K562 (cell line): ENCODE data around the gene SIM2. TPM values are rescaled to one million over a fixed set of nuclear protein-coding genes. Genes with fewer than 3 reads are reported as not detected.

Source experiments
- ATAC-seq: fragments of 200-7000 bp; cut with Tn5 transposase; 3 replicates; pipeline ENCODE4 v1.9.1; 2020; ENCODE audit warnings: moderate library complexity
- BruUV-seq: library from RNA; stranded (reverse); fragments of 400-500 nt; replicated peaks from 2 replicates; lab custom pipeline; 2021; lab: Mats Ljungman, UMichigan
- CTCF ChIA-PET: fragments of 300-600 bp; formaldehyde crosslinking; extraction: SDS; loops from one replicate; lab custom pipeline; 2021; ENCODE audit warnings: low intra/inter-chr PET ratio; lab: Yijun Ruan, JAX
- POLR2A ChIA-PET: fragments of 300-600, 350-650 bp; sonication (Branson Sonifier 250); formaldehyde crosslinking; extraction: SDS; loops from one replicate; lab custom pipeline; 2021; ENCODE audit warnings: antibody characterized with exemption, inconsistent platforms; lab: Yijun Ruan, JAX
- DNase-seq, 4 experiments: peaks; one replicate each; pipeline versions ENCODE4 v3.0.0 to v3.0.0-alpha.2; 2011 to 2018; ENCODE audit warnings: low spot score in 3 of 4, mixed read lengths in 3 of 4; ENCODE audit errors: extremely low read depth in 1 of 4
- FAIRE-seq: peaks from 2 replicates; lab custom pipeline; 2011; peaks lifted over from hg19 to GRCh38; lab: Jason Lieb, UNC
- H2AFZ ChIP-seq: 2 replicates; pipeline ENCODE4 v1.6.0; 2011; ENCODE audit warnings: low read depth, low read length, control low read depth, inconsistent platforms
- H3K27ac ChIP-seq: fragments of 200-600 bp; 3 replicates; pipeline ENCODE4 v1.8.0; 2011; ENCODE audit warnings: low read depth, mild to moderate bottlenecking, control low read depth, inconsistent platforms, low read length, moderate library complexity, mixed read lengths; ENCODE audit errors: extremely low read depth
- H3K27me3 ChIP-seq, 2 experiments: fragments of 300-600 bp in 1 of 2; 2 replicates in 1 of 2; 3 replicates in 1 of 2; pipeline versions ENCODE4 v1.6.0 to v1.8.0; 2011; ENCODE audit warnings: inconsistent platforms in 2 of 2, low read length in 2 of 2, mild to moderate bottlenecking in 1 of 2, mixed read lengths in 1 of 2, moderate library complexity in 1 of 2; ENCODE audit not compliant: control insufficient read depth in 2 of 2, insufficient read depth in 2 of 2
- H3K36me3 ChIP-seq: fragments of 300-600 bp; 3 replicates; pipeline ENCODE4 v1.8.0; 2011; ENCODE audit warnings: mild to moderate bottlenecking, low read length, inconsistent platforms; ENCODE audit not compliant: control insufficient read depth, insufficient read depth
- H3K4me1 ChIP-seq, 2 experiments: fragments of 200-600 bp in 1 of 2; replicated peaks in 1 of 2; 2 replicates in 1 of 2; 3 replicates in 1 of 2; pipeline versions ENCODE4 v1.5.1 to v1.8.0; 2011; ENCODE audit warnings: inconsistent platforms in 2 of 2, low read length in 2 of 2, mild to moderate bottlenecking in 1 of 2, mixed read lengths in 1 of 2, moderate library complexity in 1 of 2; ENCODE audit not compliant: control insufficient read depth in 2 of 2, insufficient read depth in 2 of 2
- H3K4me2 ChIP-seq: 2 replicates; pipeline ENCODE4 v1.6.1; 2011; ENCODE audit warnings: low read length, control low read depth, inconsistent platforms, mixed read lengths; ENCODE audit not compliant: insufficient read depth
- H3K4me3 ChIP-seq: fragments of 200-600 bp; sonication (generic), shearing (Covaris generic); 2 replicates; pipeline ENCODE4 v1.5.1; 2016; ENCODE audit warnings: control low read depth, inconsistent platforms
- H3K79me2 ChIP-seq: fragments of 200-600 bp; 3 replicates; pipeline ENCODE4 v1.8.0; 2011; ENCODE audit warnings: low read length, inconsistent platforms; ENCODE audit not compliant: control insufficient read depth, insufficient read depth
- H3K9ac ChIP-seq, 2 experiments: 2 replicates each; pipeline versions ENCODE4 v1.6.0 to v1.6.1; 2011; ENCODE audit warnings: low read depth in 2 of 2, low read length in 2 of 2, control low read depth in 1 of 2, inconsistent platforms in 1 of 2, mild to moderate bottlenecking in 1 of 2, mixed read lengths in 1 of 2; ENCODE audit not compliant: insufficient read depth in 1 of 2
- H3K9me1 ChIP-seq: one replicate; pipeline ENCODE4 v1.6.0; 2011; ENCODE audit warnings: inconsistent platforms, mild to moderate bottlenecking, low read length, moderate library complexity; ENCODE audit not compliant: control insufficient read depth, insufficient read depth
- H3K9me3 ChIP-seq: replicated peaks from 2 replicates; pipeline ENCODE4 v1.5.1; 2011; ENCODE audit warnings: low read depth, low read length, inconsistent platforms; ENCODE audit not compliant: control insufficient read depth, insufficient read depth
- H4K20me1 ChIP-seq: replicated peaks from 2 replicates; pipeline ENCODE4 v1.6.1; 2011; ENCODE audit warnings: low read length, inconsistent platforms, mixed read lengths; ENCODE audit not compliant: control insufficient read depth, insufficient read depth
- ZKSCAN8 ChIP-seq: fragments of 200-800 bp; sonication (Bioruptor generic); IDR thresholded peaks from 2 replicates; pipeline ENCODE4 v1.6.1; 2016; ENCODE audit warnings: missing genetic modification characterization, missing compliant biosample characterization
- ZNF512 ChIP-seq: IDR thresholded peaks from 2 replicates; pipeline ENCODE4 v1.6.1; 2016; ENCODE audit warnings: missing genetic modification characterization, missing compliant biosample characterization
- WGBS: fragments of 100-300 bp; shearing (Covaris generic); methylation state at CpG from one replicate; pipeline ENCODE4 v1.1.6; 2016; ENCODE audit warnings: low coverage, mixed read lengths; ENCODE audit not compliant: insufficient coverage; ENCODE audit errors: missing lambda C conversion rate; 5-methylcytosine and 5-hydroxymethylcytosine counted together
- in situ Hi-C: fragments of 300-500 bp; cut with MboI; formaldehyde crosslinking; loops from 4 replicates; pipeline ENCODE4 v1.15.0; 2018; ENCODE audit warnings: inconsistent platforms, mixed read lengths
- intact Hi-C: fragments of 100-400 bp; cut with micrococcal nuclease; formaldehyde crosslinking; loops from 2 replicates; pipeline ENCODE4 v1.14.2; 2022
- polyA plus RNA-seq, 8 experiments: library from polyadenylated mRNA; depleted of rRNA in 4 of 8; stranded (reverse) in 5 of 8; unstranded in 3 of 8; fragments of >200 nt; fragmentation: Nextera tagmentation in 2 of 8; fragmentation: Illumina TruSeq in 1 of 8; extraction: Ambion mirVana in 2 of 8; extraction: Trizol in 1 of 8; gene quantifications; 2 replicates each; pipeline versions ENCODE4 v1.2.1 to v1.2.3, GENCODE V29; 2011 to 2014; ENCODE audit warnings: inconsistent platforms in 1 of 8, missing spikeins in 1 of 8
- total RNA-seq, 7 experiments: library from RNA; depleted of rRNA in 6 of 7; stranded (reverse); fragments of >200 nt in 6 of 7; fragmentation: Illumina TruSeq in 2 of 7; extraction: Trizol in 2 of 7; gene quantifications; 2 replicates each; pipeline versions ENCODE4 v1.2.1 to v1.2.3, GENCODE V29; 2011 to 2021; ENCODE audit warnings: low replicate concordance in 1 of 7

SIM2 gene
- total and polyA plus RNA-seq, 9 of the 15 experiments (the other 6 are each of a cell fraction or from before 2014, with no cell fraction given), result 0.07 to 0.11 (median 0.08) TPM; not detected in 6

DNA sequence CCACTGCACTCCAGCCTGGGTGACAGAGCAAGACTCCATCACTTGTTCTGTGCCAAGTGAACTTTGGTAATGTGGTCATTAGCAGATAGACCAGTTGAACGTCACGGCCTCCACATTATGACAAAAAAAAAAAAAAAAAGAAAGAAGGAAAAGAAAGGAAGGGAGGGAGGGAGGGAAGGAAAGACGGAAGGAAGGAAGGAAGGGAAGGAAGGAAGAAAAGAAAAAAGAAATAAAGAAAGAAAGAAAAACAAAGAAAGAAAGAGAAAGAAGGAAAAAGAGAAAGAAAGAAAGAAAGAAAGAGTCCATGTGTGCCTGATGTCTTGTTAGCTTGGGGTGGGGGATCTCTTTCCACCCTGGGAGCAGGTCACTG lies 45.3 kb downstream of the SIM2 start:
- no peak for DNase-seq
- H2AFZ ChIP-seq, result no peak overlapping the region
- no peaks in the 10 kb centered on the region; the same call in none of the 2 replicates for H4K20me1 ChIP-seq
- TF ChIP-seq ZKSCAN8, result no peak
- peak; percentile 91 for TF ChIP-seq ZNF512 (tag)
- H3K27me3 ChIP-seq, result peaks cover 54 to 71% of the 10 kb centered on the region in 2 experiments
- no peak overlapping the region for H3K4me3 ChIP-seq
- WGBS, result no CpG with 5 or more reads among the region's 3 CpGs
- CTCF ChIA-PET, result no interaction called here
- no peak overlapping the region for H3K27ac ChIP-seq
- peaks cover 0 to 26% of the 10 kb centered on the region in 2 experiments; a peak in 3 of 5 replicates for H3K4me1 ChIP-seq
- in situ Hi-C loops (loop anchor here (10.0 kb wide), 1 partner anchor 181 kb away; no protein-coding TSS in a partner anchor), intact Hi-C loops (no loop called here)
- H3K9me1 ChIP-seq, result no peaks in the 10 kb centered on the region
- H3K9ac ChIP-seq, result no peak overlapping the region
- no peak for FAIRE-seq
- POLR2A ChIA-PET, result interaction anchor here (0.7 kb wide), 1 partner anchor 42 kb away, joined by 3 read pairs; no protein-coding TSS in a partner anchor
- H3K36me3 ChIP-seq, result no peaks in the 10 kb centered on the region
- ATAC-seq, result no peak
- H3K4me2 ChIP-seq, result no peak overlapping the region
- H3K79me2 ChIP-seq, result no peaks in the 10 kb centered on the region
- H3K9me3 ChIP-seq, result no peaks in the 10 kb centered on the region
- BruUV-seq, result no TSS peak
